NB4 (cell line): Measurements from ENCODE around the gene GPR34.

ENCODE experiments used
- DNase-seq: peaks from one replicate; pipeline ENCODE4 v3.0.0; 2010; ENCODE audit warnings: low read depth
- H3K4me3 ChIP-seq: one replicate; pipeline ENCODE4 v1.5.1; 2011; ENCODE audit warnings: mild to moderate bottlenecking, low read depth, low read length, moderate library complexity
- MAX ChIP-seq: IDR thresholded peaks from 2 replicates; pipeline ENCODE4 v1.6.1; 2011; ENCODE audit warnings: low read depth, low read length
- MYC ChIP-seq: IDR thresholded peaks from 2 replicates; pipeline ENCODE4 v1.6.1; 2011; ENCODE audit warnings: low read depth, low read length
- POLR2A ChIP-seq: IDR thresholded peaks from 2 replicates; pipeline ENCODE4 v1.6.1; 2011; ENCODE audit warnings: mild to moderate bottlenecking; ENCODE audit not compliant: insufficient read length; ENCODE audit errors: extremely low read depth
- TF ChIP-seq, protein P1 (sequence below): IDR thresholded peaks from one replicate; pipeline ENCODE4 v1.5.1; 2012; ENCODE audit warnings: low read depth, low read length

GPR34 gene

DNA sequence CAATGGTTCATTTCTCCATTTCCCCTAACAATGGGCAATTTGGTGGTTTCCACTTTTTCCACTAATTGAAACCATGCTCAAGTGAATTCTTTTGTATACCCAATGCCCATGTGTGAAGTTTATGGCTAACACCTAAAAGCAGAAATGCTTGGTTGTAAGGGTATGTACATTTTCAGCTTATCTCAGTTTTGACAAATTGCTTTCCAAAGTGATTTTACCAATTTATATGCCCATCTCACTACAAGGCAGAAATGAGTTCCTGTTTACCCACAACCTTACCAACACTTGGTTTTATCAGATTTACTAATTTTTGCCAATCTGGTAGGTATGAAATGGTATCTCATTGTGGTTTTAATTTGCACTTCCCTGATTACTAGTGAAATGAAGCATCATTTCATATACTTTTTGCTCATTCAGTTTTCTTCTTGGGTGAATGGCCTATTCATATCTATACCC lies 14.8 kb downstream of the GPR34 start:
- DNase-seq: no peak
- no peak overlapping the region for H3K4me3 ChIP-seq
- TF ChIP-seq, protein P1, sequence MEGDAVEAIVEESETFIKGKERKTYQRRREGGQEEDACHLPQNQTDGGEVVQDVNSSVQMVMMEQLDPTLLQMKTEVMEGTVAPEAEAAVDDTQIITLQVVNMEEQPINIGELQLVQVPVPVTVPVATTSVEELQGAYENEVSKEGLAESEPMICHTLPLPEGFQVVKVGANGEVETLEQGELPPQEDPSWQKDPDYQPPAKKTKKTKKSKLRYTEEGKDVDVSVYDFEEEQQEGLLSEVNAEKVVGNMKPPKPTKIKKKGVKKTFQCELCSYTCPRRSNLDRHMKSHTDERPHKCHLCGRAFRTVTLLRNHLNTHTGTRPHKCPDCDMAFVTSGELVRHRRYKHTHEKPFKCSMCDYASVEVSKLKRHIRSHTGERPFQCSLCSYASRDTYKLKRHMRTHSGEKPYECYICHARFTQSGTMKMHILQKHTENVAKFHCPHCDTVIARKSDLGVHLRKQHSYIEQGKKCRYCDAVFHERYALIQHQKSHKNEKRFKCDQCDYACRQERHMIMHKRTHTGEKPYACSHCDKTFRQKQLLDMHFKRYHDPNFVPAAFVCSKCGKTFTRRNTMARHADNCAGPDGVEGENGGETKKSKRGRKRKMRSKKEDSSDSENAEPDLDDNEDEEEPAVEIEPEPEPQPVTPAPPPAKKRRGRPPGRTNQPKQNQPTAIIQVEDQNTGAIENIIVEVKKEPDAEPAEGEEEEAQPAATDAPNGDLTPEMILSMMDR: no peak
- TF ChIP-seq MYC (no peak), MAX (no peak), POLR2A (no peak)

- TF ChIP-seq MYC (no peak), POLR2A (no peak), MAX (no peak)
- TF ChIP-seq, protein P1: no peak
- H3K4me3 ChIP-seq: no peak overlapping the region
- DNase-seq: no peak
Measured at GRCh38 chrX:41705042-41705441, 16.3 kb downstream of the GPR34 start.

DNA sequence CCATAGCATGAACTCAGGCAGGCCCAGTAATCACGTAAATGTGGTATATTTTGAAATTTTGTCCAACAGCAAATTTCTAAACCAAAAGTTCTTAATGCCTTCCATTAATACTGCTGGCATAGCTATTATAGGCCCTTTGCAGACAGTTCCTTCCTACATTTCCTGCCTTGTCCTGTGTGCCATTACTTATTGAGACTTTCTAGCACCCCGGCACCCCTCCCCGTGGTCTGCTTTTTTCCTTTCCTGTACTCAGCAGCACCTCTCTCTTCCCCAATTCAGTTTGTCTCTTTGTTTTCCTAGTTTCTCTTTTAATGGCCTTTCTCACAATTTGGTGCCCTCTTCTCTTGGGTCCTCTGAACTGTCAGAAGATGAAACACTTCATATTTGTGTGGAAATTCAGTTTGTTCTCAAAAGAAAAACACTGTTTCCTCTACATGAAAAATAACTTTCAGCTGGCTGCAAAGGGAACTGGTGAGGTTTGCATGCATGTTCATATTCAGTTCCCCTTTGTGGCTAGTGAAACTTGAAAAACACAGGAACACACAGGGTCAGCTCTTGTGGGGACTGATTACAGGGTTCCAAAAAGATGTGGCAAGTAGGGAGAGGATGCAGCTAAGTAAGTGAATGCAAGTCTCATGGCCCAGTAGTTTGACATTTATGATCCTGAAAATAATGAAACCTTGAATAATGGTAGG lies 17.1 kb downstream of the GPR34 start:
- TF ChIP-seq, protein P1: no peak
- no peak for TF ChIP-seq POLR2A
- no peak for TF ChIP-seq MAX
- TF ChIP-seq MYC: no peak

DNA sequence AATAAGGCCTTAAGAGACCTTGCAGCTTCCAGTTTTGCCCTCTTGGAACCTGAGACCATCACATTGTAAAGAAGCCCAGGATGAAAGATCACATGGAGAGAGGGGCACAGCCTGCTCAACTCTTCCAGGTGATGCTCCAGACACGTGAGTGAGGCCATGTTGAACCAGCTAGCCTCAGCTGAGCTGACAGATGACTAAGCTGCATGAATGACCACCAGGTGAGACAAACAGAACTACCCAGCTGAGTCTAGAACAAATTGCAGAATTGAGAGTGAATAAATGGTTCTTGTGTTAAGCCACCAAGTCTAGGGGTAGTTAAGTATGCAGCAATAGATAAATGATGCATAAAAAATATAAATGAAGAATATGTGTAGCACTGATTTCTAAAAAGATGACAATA lies 18.4 kb downstream of the GPR34 start:
- TF ChIP-seq, protein P1: no peak
- TF ChIP-seq MAX (no peak), POLR2A (no peak), MYC (no peak)
- no peak overlapping the region for H3K4me3 ChIP-seq
- no peak for DNase-seq

More for the DNA sequence above, 17.1 kb downstream of the GPR34 start:
- no peak overlapping the region for H3K4me3 ChIP-seq
- DNase-seq: peak; percentile 82

- DNase-seq: no peak
- no peak for TF ChIP-seq MAX
- no peak for TF ChIP-seq MYC
- TF ChIP-seq POLR2A: no peak
- TF ChIP-seq, protein P1: no peak
- H3K4me3 ChIP-seq: no peak overlapping the region
Measured at GRCh38 chrX:41708486-41708885, 19.7 kb downstream of the GPR34 start.
